Right atrium auricular region (tissue), 2 donors: ENCODE results near the gene SERP2. TPM values are rescaled to one million over a fixed set of nuclear protein-coding genes. Genes with fewer than 3 reads are reported as not detected.

ENCODE experiments used
- DNase-seq: peaks from one replicate; pipeline ENCODE4 v3.0.0-alpha.2; 2019; ENCODE audit warnings: low spot score
- H3K27ac ChIP-seq, 2 donors: fragments of 200-600 bp; sonication (generic); 1 replicate in 1 of 2; 2 replicates in 1 of 2; pipeline ENCODE4 v1.5.1; 2016 to 2019
- H3K27me3 ChIP-seq, 2 donors: fragments of 200-600 bp; sonication (generic); one replicate each; pipeline versions ENCODE4 v1.5.1 to v1.6.0; 2017 to 2019
- H3K36me3 ChIP-seq: fragments of 200-600 bp; sonication (generic); one replicate; pipeline ENCODE4 v1.5.1; 2016
- H3K4me1 ChIP-seq, 2 donors: fragments of 200-600 bp; sonication (generic); one replicate each; pipeline versions ENCODE4 v1.5.1 to v1.6.0; 2017 to 2019
- H3K4me3 ChIP-seq, 2 donors: fragments of 200-600 bp; sonication (generic); 1 replicate in 1 of 2; 2 replicates in 1 of 2; pipeline ENCODE4 v1.5.1; 2017 to 2019; ENCODE audit warnings: mild to moderate bottlenecking in 1 of 2, moderate library complexity in 1 of 2
- H3K9me3 ChIP-seq, 2 donors: fragments of 200-600 bp; sonication (generic); one replicate each; pipeline ENCODE4 v1.5.1; 2019
- CTCF ChIP-seq, 2 donors: fragments of 200-600 bp; sonication (generic); IDR thresholded peaks; one replicate each; pipeline ENCODE4 v1.5.1; 2019; ENCODE audit warnings: antibody characterized with exemption in 2 of 2
- total RNA-seq, 2 donors: library from RNA; depleted of rRNA; stranded (reverse); fragments of >200 nt; gene quantifications; one replicate each; pipeline ENCODE4 v1.1.0, GENCODE V29; 2016

The SERP2 gene
- total RNA-seq, 2 donors from 2014 or later: 15.4 to 17.7 TPM

- TF ChIP-seq CTCF (IDR thresholded peaks at IDR 0.05): no peak
- H3K36me3 ChIP-seq: no peaks in the 10 kb centered on the region
- no peak for DNase-seq
- no peak overlapping the region for H3K4me3 ChIP-seq
- H3K27me3 ChIP-seq: no peaks in the 10 kb centered on the region
- no peak overlapping the region for H3K27ac ChIP-seq
- no peaks in the 10 kb centered on the region for H3K9me3 ChIP-seq
- no peaks in the 10 kb centered on the region for H3K4me1 ChIP-seq
Observed at GRCh38 chr13:44417446-44417845, 43.8 kb downstream of the SERP2 start.

DNA sequence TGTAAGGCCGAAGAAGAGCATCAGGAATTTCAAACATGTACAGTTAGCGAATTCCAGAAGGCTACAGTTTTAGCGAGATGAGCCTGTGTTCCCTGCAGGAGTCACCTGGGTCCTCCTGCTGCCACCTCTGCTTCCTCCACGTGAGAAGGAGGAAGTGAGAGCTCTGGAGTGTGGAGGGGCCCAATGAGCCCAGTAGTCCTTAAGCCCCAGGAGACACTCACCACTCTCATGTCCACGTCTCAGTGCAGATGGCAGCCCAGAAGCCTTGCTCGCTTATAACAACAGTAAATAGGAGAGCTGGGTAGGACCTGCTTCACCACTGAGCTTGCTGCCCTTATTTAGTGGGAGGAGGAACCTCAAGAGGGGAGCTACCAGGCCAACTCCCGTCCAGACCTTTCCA, 44.3 kb downstream of the SERP2 start:
- H3K9me3 ChIP-seq: no peaks in the 10 kb centered on the region
- DNase-seq: no peak
- no peak for TF ChIP-seq CTCF (IDR thresholded peaks at IDR 0.05)
- H3K4me1 ChIP-seq: no peaks in the 10 kb centered on the region
- no peaks in the 10 kb centered on the region for H3K36me3 ChIP-seq
- H3K4me3 ChIP-seq: no peak overlapping the region
- no peak overlapping the region for H3K27ac ChIP-seq
- H3K27me3 ChIP-seq: no peaks in the 10 kb centered on the region

- H3K9me3 ChIP-seq: no peaks in the 10 kb centered on the region
- DNase-seq: no peak
- TF ChIP-seq CTCF (IDR thresholded peaks at IDR 0.05): no peak
Observed at GRCh38 chr13:44420376-44421220, 47.0 kb downstream of the SERP2 start.

GRCh38 chr13:44421853-44422525, 48.4 kb downstream of the SERP2 start:
- DNase-seq: no peak
- H3K27me3 ChIP-seq: no peaks in the 10 kb centered on the region
- H3K27ac ChIP-seq: no peak overlapping the region
- H3K4me1 ChIP-seq: peaks cover 0 to 9% of the 10 kb centered on the region in 2 donors
- no peak for TF ChIP-seq CTCF (IDR thresholded peaks at IDR 0.05)
- no peak overlapping the region for H3K4me3 ChIP-seq
- H3K9me3 ChIP-seq: no peaks in the 10 kb centered on the region
- H3K36me3 ChIP-seq: no peaks in the 10 kb centered on the region

More at GRCh38 chr13:44420376-44421220, 47.0 kb downstream of the SERP2 start:
- H3K36me3 ChIP-seq: no peaks in the 10 kb centered on the region
- no peaks in the 10 kb centered on the region for H3K27me3 ChIP-seq
- H3K27ac ChIP-seq: no peak overlapping the region
- H3K4me3 ChIP-seq: no peak overlapping the region
- peaks cover 0 to 7% of the 10 kb centered on the region in 2 donors for H3K4me1 ChIP-seq

DNA sequence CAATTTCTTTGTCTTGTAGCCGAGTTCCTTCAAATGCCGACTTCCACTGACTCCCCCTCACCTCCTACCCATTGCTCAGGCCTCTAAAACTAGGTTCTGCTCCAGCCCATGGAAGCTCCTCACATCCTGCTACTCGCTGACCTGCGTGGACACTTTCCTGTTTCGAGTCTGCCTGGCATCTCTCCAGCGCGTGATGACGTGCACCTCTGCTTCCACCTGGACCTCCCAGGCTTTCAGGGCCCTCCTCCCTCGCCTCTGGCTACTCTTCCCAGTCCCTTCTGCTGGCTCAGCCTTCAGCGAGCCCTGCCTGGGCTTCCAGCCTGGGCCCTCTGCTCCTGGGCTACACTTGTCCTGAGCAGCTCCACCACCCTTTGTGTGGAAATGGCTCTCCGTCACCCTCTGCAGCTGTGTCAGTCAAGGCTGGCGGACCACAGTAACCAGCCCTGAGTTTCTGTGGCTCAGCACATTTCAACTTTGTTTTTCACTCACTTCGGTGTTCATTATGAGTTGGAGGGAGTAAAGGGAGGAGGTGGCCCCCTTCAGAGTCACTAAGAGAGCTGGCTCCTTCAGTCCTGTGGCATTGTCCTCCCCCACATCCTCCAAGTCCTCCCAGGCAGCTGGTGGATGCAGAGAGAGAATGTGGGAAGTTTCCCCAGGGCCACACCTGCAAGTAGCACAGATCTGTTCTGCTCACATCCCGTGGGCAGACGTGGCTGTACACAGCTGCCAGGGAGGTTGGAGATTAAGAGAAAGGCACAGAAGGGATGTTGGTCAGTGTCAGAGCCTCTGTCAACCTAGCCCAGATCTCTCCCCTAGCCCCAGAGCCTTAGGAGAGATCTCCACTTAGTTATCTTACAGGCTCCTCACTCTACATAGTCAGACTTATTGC, 49.4 kb downstream of the SERP2 start:
- TF ChIP-seq CTCF (IDR thresholded peaks at IDR 0.05): no peak
- DNase-seq: no peak
- peaks cover 0 to 9% of the 10 kb centered on the region in 2 donors for H3K4me1 ChIP-seq
- no peaks in the 10 kb centered on the region for H3K27me3 ChIP-seq
- H3K27ac ChIP-seq: no peak overlapping the region
- H3K4me3 ChIP-seq: no peak overlapping the region
- H3K36me3 ChIP-seq: no peaks in the 10 kb centered on the region
- H3K9me3 ChIP-seq: no peaks in the 10 kb centered on the region
